Ishikawa (cell line): Measurements from ENCODE around the gene ARID5B.

ENCODE experiments used
- CEBPB ChIP-seq: IDR thresholded peaks from 2 replicates; pipeline ENCODE4 v1.6.1; 2012
- CREB1 ChIP-seq: IDR thresholded peaks from 2 replicates; pipeline ENCODE4 v1.6.1; 2012; ENCODE audit warnings: low read depth
- EGR1 ChIP-seq: IDR thresholded peaks from 2 replicates; pipeline ENCODE4 v1.6.1; 2012
- EP300 ChIP-seq: IDR thresholded peaks from 2 replicates; pipeline ENCODE4 v1.6.1; 2012; ENCODE audit warnings: borderline replicate concordance
- FOXM1 ChIP-seq: IDR thresholded peaks from 2 replicates; pipeline ENCODE4 v1.6.1; 2012; ENCODE audit warnings: low read depth, borderline replicate concordance
- NFIC ChIP-seq: IDR thresholded peaks from 2 replicates; pipeline ENCODE4 v1.6.1; 2012
- RAD21 ChIP-seq: IDR thresholded peaks from 2 replicates; pipeline ENCODE4 v1.6.1; 2012; ENCODE audit warnings: low read depth
- REST ChIP-seq: IDR thresholded peaks from 2 replicates; pipeline ENCODE4 v1.6.1; 2012; ENCODE audit warnings: low read depth, mild to moderate bottlenecking
- TAF1 ChIP-seq: IDR thresholded peaks from 2 replicates; pipeline ENCODE4 v1.6.1; 2012; ENCODE audit warnings: low read depth, mild to moderate bottlenecking
- TCF12 ChIP-seq: IDR thresholded peaks from 2 replicates; pipeline ENCODE4 v1.6.1; 2012; ENCODE audit warnings: low read depth
- TEAD4 ChIP-seq: IDR thresholded peaks from 2 replicates; pipeline ENCODE4 v1.6.1; 2012
- USF1 ChIP-seq: IDR thresholded peaks from 2 replicates; pipeline ENCODE4 v1.6.1; 2012
- YY1 ChIP-seq: IDR thresholded peaks from 2 replicates; pipeline ENCODE4 v1.6.1; 2012; ENCODE audit warnings: low read depth
- ZBTB7A ChIP-seq: IDR thresholded peaks from 2 replicates; pipeline ENCODE4 v1.6.1; 2012; ENCODE audit warnings: low read depth
- TF ChIP-seq, protein P1 (sequence below): IDR thresholded peaks from 2 replicates; pipeline ENCODE4 v1.6.1; 2012

Gene ARID5B

DNA sequence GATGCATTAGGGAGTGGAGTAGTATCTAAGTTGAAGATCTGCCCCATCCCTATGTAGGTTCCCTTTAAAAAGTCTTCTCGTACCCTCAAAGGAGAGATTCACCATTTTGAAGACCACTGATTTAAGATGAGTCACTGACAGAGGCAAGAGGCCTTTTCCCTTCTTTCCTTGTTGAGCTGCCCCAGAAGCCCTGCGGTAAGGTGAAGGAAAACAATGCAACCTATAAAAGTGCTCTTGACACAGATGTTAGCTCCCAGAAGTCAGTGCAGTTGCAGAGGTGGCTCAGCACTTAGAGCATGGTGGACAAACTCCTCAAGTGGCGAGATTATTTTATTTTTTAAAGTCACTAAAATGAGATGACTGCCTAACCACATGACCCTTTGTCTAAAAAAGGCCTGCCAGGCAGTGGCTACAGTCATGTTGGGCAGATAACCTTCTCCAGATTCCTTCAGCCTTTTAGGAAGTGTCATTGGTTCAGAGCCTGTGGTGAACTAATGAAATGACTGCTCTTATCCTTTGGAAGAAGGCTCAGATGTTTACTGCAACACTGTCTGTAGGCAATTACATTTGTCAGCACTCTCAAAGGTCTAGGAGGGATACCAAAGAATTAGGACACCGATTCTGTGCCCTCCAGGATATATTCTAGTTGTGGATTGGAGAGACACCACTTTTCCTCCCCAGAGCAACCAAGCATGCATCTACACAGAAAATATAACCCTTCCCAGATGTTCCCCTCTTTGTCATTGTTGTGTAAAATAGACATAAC, 88.7 kb downstream of the ARID5B start:
- no peak for TF ChIP-seq EGR1
- no peak for TF ChIP-seq ZBTB7A
- TF ChIP-seq NFIC = no peak
- no peak for TF ChIP-seq TAF1
- TF ChIP-seq, protein P1, sequence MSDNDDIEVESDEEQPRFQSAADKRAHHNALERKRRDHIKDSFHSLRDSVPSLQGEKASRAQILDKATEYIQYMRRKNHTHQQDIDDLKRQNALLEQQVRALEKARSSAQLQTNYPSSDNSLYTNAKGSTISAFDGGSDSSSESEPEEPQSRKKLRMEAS = no peak
- TF ChIP-seq USF1 = no peak
- no peak for TF ChIP-seq EP300
- no peak for TF ChIP-seq CREB1
- TF ChIP-seq REST = no peak
- TF ChIP-seq YY1 = no peak
- no peak for TF ChIP-seq FOXM1
- TF ChIP-seq TEAD4 = no peak
- no peak for TF ChIP-seq TCF12
- no peak for TF ChIP-seq RAD21
- no peak for TF ChIP-seq CEBPB

DNA sequence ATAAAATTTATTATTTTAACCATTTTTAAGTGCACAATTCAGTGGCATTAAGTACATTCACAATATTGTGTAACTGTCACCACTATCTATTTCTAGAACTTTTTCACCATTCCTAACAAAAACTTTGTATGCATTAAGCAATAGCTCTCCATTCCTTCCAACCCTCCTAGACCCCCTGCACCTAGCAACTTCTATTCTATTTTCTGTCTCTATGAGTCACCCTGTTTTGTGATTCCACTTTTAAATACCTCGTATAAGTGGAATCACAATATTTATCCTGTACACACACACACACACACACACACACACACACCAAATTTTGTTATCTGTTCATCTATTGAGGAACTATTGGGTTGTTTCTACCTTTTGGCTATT, 89.2 kb downstream of the ARID5B start:
- no peak for TF ChIP-seq ZBTB7A
- TF ChIP-seq CEBPB = no peak
- TF ChIP-seq USF1 = no peak
- no peak for TF ChIP-seq YY1
- TF ChIP-seq EGR1 = no peak
- no peak for TF ChIP-seq CREB1

DNA sequence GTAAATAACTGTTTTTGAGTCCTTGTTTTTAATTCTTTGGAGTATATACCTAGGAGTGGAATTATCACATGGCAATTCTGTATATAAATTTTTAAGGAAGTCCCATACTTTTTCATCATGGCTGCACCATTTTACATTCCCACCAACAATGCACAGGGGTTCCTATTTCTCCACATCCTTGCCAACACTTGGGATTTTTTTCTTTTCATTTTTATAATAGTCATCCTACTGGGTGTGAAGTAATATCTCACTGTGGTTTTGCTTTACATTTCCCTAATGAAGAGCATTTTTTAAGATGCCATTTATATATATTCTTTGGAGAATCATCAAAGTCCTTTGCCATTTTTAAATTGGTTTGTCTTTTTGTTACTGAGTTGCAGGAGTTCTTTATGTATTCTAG, 89.7 kb downstream of the ARID5B start:
- TF ChIP-seq RAD21 (no peak), EGR1 (no peak)

- TF ChIP-seq TEAD4 = no peak
- no peak for TF ChIP-seq EP300
- 0 out of 2 replicates have a peak, but pooled peaks have one; percentile 18 for TF ChIP-seq CEBPB
- no peak for TF ChIP-seq ZBTB7A
- no peak for TF ChIP-seq YY1
These were observed 90.6 kb downstream of the ARID5B start for GRCh38 chr10:61992059-61992460.

- TF ChIP-seq CREB1 = no peak
- no peak for TF ChIP-seq ZBTB7A
- 0 out of 2 replicates have a peak, but pooled peaks have one; percentile 9 for TF ChIP-seq NFIC
These were observed 91.5 kb downstream of the ARID5B start for GRCh38 chr10:61992671-61993668.

GRCh38 chr10:61993711-61994401, 92.4 kb downstream of the ARID5B start:
- TF ChIP-seq NFIC (peak; percentile 13; the same call in 1 of the 2 replicates), YY1 (no peak)

GRCh38 chr10:61994405-61995219, 93.1 kb downstream of the ARID5B start:
- TF ChIP-seq EGR1 (no peak), CREB1 (no peak), YY1 (no peak), TAF1 (no peak), EP300 (peak; percentile 75; the same call in 1 of the 2 replicates), TEAD4 (no peak), TCF12 (peak; percentile 56; the same call in 1 of the 2 replicates), REST (no peak), NFIC (no peak; the same call in none of the 2 replicates), CEBPB (no peak; the same call in 1 of the 2 replicates), ZBTB7A (no peak), FOXM1 (peak; percentile 82), USF1 (no peak), RAD21 (peak; percentile 16; the same call in 1 of the 2 replicates)
- TF ChIP-seq, protein P1 = peak; percentile 47; the same call in 1 of the 2 replicates
